Stimulated activated CD4-positive, alpha-beta T cell treated with anti-CD3 and anti-CD28 coated beads, Interleukin-4, amount 100 ng/mL, for 48 hours (primary cell): ENCODE data around the gene PRIM2.
"Not testable (repeated sequence)": the region's sequence is repeated elsewhere in the genome, so short reads cannot be mapped to it uniquely, and the experiment has no call there.

Source experiments
- DNase-seq, 2 donors: peaks; one replicate each; pipeline ENCODE4 v3.0.0-alpha.2; 2020; ENCODE audit warnings: low read depth in 2 of 2

The PRIM2 gene

DNA sequence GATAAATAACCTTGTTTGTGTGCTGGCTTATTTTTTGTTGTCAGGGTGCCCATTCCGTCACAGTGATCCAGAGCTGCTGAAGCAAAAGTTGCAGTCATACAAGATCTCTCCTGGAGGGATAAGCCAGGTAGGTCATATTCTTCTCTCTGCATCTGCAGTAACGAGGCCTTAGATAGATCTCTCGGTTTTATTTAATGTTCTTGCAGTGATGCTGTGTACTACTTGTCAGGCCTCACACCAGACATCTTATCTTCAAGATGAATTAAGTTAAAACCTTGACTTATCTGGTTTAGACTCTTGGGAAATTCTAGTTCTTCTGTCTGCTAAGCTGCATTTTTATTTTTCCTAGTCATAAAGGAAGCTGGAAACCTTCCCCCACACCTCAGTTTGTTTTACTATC is 288.9 kb downstream of the PRIM2 start:
- DNase-seq: not testable (repeated sequence)

DNA sequence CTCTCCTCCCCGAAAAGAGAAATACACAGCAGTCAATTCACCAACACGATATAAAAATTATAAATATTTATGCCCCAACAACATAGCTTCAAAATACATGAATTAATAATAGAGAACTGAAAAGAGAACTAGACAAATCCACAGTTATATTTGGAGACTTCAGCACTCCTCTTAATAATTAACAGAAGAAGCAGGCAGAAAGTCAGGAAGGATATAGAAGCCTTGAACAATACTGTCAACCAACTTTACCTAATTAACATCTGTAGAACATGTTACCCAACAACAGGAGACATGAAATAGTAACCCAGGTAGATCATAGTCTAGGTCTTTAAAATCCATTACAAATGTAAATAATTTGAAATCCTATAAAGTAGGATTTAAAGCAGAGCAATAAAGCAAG is 293.2 kb downstream of the PRIM2 start:
- not testable (repeated sequence) for DNase-seq

DNA sequence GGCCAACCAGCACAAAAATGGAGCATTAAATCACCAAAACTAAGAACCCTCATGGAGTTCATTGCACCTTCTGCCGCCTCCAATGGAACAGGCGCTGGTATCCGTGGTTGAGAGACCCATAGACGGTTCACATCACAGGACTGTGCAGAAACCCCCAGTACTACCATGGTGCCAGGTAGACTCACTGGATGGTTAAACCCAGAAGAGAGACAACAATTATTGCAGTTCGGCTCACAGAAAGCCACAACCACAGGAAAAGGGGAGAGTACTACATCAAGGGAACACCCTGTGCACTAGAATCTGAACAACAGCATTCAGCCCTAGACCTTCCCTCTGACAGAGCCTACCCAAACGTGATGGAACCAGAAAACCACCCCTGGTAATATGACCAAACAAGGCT is 301.5 kb downstream of the PRIM2 start:
- not testable (repeated sequence) for DNase-seq

DNA sequence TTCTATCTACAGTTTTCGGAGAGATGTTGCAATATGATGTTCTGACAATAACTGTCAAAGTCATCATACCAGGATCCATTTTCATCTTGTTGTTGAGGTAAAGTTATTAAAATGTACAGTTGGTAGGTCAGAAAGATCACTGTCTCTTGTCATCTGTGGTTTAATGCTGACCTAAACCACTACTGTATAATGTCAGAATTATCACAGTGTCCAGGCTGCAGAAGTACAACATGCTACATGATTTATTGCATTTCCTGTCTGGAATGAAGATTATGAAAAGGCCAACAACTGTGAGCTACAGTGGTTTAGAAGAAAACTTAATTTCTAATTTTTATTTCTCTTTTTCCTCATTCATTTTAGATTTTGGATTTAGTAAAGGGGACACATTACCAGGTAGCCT is 314.3 kb downstream of the PRIM2 start:
- DNase-seq: not testable (repeated sequence)

DNA sequence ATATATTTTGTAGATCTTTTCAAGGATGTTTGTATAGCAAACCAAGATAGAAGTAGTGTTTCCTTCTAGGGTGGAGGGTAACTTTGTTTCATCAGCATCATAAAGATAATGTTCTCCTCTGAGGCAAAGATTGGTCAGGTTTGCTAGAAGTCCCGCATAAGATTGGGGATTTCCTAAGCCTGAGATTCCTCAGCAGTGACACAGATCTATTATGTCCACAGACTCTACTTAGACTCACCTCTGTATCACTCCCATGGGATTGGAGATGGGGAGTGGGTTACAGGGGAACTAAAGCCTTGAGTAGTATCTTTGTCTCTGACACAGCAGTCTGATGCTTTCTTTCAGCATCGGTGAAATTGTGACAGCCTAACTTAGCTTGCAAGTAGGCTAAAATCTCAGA is 341.1 kb downstream of the PRIM2 start:
- not testable (repeated sequence) for DNase-seq

DNA sequence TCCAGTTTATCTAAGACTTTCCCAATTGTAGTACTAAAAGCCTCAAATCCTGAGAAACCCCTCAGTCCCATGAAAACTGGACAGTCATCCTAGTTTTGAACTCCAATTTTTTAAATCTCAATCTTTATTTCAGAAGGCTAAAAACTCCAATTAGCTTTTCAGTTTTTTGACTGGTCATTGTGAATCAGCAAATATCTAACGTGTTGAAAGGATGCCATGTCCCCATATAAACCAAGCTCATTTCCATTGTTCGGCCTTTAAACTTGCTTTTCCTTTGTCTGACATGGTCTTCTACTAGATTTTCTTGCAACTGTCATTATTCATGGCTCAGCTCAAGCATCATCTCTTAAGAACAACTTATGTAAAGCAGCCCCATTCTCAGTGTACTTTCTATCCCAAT is 342.4 kb downstream of the PRIM2 start:
- not testable (repeated sequence) for DNase-seq

DNA sequence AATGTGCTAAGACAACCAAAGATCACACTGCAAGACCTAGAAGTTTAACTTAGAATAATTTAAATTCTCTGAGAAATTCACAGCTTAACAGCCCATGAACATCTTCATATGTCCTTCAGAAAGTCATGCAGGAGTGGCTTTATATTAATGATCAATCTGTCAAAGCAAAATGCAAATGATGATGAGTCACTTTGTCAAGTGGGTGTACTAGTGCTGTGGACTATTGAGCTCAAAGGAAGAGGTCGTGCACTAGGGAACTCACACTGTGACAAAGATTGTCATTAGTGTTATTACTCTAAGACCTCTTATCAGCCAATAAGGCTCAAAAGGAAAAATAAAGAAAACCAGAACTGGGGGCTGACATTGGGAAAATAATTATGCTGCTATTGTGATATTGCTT is 343.5 kb downstream of the PRIM2 start:
- DNase-seq: not testable (repeated sequence)

DNA sequence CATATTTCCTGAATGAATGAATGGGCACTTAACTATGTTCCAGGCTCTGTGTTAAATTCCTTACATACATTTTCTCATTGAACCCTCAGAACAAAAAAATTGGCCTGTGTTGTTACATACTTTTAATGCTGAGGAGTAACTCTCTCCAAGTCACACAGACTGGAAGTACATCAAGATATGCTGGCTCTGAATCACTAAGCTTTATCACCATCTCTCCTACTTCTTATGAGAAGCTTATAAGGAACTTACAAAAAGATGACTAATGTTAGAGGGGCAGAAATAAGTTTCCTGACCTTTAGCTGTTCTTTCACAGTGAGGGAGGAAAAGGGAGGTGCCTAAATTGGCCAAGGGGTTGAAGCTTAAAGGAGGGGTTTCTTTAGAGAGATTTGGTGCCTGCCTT is 350.7 kb downstream of the PRIM2 start:
- not testable (repeated sequence) for DNase-seq

DNA sequence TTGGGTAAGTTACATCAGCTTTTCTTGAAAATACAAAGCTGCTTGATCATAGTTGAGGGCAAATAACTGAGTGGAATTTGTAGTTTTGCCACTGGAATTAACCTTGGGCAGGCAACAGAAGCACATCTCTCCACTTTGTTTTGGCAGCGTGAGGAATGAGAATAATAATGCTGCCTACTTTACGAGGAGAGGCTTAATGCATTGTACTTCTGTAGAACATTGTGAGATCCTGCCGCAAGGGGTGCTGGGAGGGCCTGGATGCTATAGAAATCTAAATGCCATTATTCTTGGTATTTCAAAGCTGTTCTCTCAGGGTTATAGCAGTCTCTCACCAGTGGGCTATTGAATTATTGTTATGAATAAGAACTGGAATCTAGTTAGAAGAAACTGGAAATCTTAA is 353.8 kb downstream of the PRIM2 start:
- not testable (repeated sequence) for DNase-seq

DNA sequence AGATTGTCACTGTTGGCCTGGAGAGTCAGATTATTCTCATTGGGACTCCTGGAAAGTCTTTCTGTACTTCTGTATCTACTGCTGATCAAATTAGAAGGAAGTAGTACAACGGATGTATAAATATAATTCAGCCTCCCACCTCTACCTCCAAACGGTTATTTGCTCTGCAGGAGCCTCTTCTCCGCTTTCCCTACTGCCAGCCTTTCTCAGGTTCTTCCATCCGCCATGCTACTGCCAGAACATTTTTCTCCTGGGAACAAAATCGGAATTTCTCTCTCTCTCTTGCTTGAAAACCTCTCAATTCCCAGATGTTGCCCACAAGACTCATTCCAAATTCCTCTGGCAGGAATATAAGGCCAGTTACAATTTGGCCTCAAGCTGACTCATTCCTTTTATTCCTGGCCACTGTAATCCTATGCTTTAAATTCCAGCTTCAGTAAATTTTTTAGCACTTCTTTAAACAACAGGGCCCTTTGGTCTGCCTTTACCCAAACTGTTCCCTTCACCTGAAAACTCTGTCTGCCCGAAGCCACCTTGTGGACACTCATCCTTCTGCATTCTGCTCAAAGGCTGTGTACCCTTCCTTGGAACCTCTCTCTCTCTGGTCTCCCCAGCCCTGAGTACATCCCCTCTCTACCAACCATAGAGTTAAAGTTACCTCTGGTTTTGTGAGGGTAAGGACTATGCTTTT is 354.7 kb downstream of the PRIM2 start:
- not testable (repeated sequence) for DNase-seq

DNA sequence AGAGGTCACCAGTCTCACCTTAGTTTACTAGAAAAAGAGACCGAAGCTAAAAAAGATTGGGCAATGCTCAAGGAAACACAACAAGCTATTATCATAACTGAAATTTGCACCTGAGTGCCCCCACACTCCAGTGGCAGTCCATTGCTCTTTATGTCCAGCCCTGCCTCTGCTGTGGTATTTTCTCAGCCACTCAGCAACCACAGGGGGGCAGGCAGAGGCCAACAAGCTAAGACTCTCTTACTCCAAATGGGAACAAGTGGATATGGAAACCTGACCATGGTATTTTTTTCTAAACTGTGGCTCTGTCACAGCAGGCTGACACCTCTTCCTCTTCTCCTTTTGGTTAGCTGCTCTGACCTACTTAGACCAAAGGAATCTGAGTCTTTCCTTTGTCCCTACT is 355.9 kb downstream of the PRIM2 start:
- not testable (repeated sequence) for DNase-seq

DNA sequence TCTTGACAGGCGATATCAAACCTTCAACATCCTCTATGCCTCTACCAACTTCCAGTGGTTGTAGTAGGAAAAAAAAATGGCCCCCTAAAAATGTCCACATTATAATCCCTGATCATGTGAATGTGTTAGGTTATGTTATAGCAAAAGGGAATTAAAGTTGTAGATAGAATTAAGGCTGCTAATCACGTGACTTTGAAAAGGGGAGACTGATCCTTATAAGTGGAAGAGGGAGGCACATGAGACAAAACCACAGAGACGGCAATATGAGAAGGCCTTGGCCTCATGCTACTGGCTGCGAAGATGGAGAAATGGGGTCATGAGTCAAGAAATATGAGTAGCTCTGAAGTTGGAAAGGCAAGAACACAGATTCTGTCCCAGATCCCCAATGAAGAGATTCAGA is 358.0 kb downstream of the PRIM2 start:
- DNase-seq: not testable (repeated sequence)

DNA sequence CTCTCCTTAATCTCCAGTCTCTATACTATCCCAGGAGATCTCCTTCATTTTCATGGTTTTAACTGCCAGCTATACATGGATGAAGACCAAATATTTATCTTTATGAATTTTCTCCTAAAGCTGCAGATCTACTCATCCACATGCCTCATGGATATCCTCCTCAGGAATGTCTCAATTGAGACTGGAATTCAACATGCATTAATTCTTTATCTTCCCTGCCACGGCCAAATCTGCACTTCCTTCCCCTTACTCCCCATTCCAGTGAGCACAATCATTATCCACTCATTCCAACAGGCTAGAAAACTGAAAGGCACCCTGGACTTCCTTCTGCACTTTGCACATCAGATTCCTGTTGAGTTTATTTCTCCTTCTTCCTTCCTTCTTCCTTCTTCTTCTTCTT is 379.0 kb downstream of the PRIM2 start:
- DNase-seq: not testable (repeated sequence)
